Peyer's patch (tissue), 4 donors: ENCODE results near the gene SMS. TPM values are rescaled to one million over a fixed set of nuclear protein-coding genes. Genes with fewer than 3 reads are reported as not detected.

Source experiments
- DNase-seq, 3 donors: peaks; one replicate each; pipeline ENCODE4 v3.0.0-alpha.2; 2017 to 2019
- H3K27ac ChIP-seq, 4 donors: fragments of 200-600 bp; sonication (generic); one replicate each; pipeline ENCODE4 v1.5.1; 2016 to 2019
- H3K27me3 ChIP-seq, 2 donors: fragments of 200-600 bp; sonication (generic); one replicate each; pipeline ENCODE4 v1.5.1; 2019
- H3K36me3 ChIP-seq, 3 donors: fragments of 200-600 bp; sonication (generic); one replicate each; pipeline ENCODE4 v1.5.1; 2016 to 2019
- H3K4me1 ChIP-seq, 4 donors: fragments of 200-600 bp; sonication (generic); one replicate each; pipeline ENCODE4 v1.5.1; 2016 to 2019
- H3K4me3 ChIP-seq, 4 donors: fragments of 200-600 bp; sonication (generic); 1 replicate in 3 of 4; 2 replicates in 1 of 4; pipeline ENCODE4 v1.5.1; 2016 to 2019; ENCODE audit warnings: mild to moderate bottlenecking in 1 of 4
- H3K9me3 ChIP-seq, 4 donors: fragments of 200-600 bp; sonication (generic); one replicate each; pipeline ENCODE4 v1.5.1; 2016 to 2019; ENCODE audit warnings: mild to moderate bottlenecking in 1 of 4
- CTCF ChIP-seq, 6 experiments: fragments of 450-650 bp in 4 of 6; fragments of 200-600 bp in 2 of 6; sonication (generic) in 1 of 6; IDR thresholded peaks; one replicate each; pipeline ENCODE4 v1.5.1; 2017 to 2019; ENCODE audit warnings: antibody characterized with exemption in 6 of 6, mild to moderate bottlenecking in 3 of 6, moderate library complexity in 1 of 6
- POLR2A ChIP-seq, 2 donors: fragments of 450-650 bp; IDR thresholded peaks; one replicate each; pipeline ENCODE4 v1.5.1; 2017; ENCODE audit warnings: antibody characterized with exemption in 2 of 2, mild to moderate bottlenecking in 2 of 2, moderate library complexity in 2 of 2
- total RNA-seq, 4 donors: library from RNA; depleted of rRNA; stranded (reverse); fragments of >200 nt; gene quantifications; one replicate each; pipeline ENCODE4 v1.1.0, GENCODE V29; 2016

The SMS gene
- total RNA-seq, 4 donors from 2014 or later, result 28.2 to 38.0 (median 30.1) TPM

- H3K27me3 ChIP-seq, result no peaks in the 10 kb centered on the region
- H3K4me1 ChIP-seq, result no peaks in the 10 kb centered on the region
- no peak overlapping the region for H3K4me3 ChIP-seq
- H3K36me3 ChIP-seq, result no peaks in the 10 kb centered on the region
- TF ChIP-seq CTCF (IDR thresholded peaks at IDR 0.05) (no peak), POLR2A (IDR thresholded peaks at IDR 0.05) (no peak)
- H3K9me3 ChIP-seq, result no peaks in the 10 kb centered on the region
- H3K27ac ChIP-seq, result no peak overlapping the region
- DNase-seq, result no peak
These were observed 26.4 kb downstream of the SMS start for GRCh38 chrX:21966866-21967265.

GRCh38 chrX:21968333-21968732 is 27.8 kb downstream of the SMS start:
- TF ChIP-seq POLR2A (IDR thresholded peaks at IDR 0.05), result no peak
- TF ChIP-seq CTCF (IDR thresholded peaks at IDR 0.05), result no peak
- Histone ChIP-seq H3K27me3 (no peaks in the 10 kb centered on the region), H3K4me3 (no peak overlapping the region), H3K4me1 (no peaks in the 10 kb centered on the region), H3K27ac (no peak overlapping the region), H3K36me3 (no peaks in the 10 kb centered on the region), H3K9me3 (no peaks in the 10 kb centered on the region)
- DNase-seq, result no peak

GRCh38 chrX:21970326-21970725 is 29.8 kb downstream of the SMS start:
- Histone ChIP-seq H3K27me3 (no peaks in the 10 kb centered on the region), H3K4me3 (no peak overlapping the region), H3K27ac (no peak overlapping the region), H3K4me1 (peaks cover 0 to 4% (median 0%) of the 10 kb centered on the region in 4 donors), H3K9me3 (no peaks in the 10 kb centered on the region), H3K36me3 (no peaks in the 10 kb centered on the region)
- DNase-seq, result no peak
- TF ChIP-seq CTCF (IDR thresholded peaks at IDR 0.05), result no peak
- TF ChIP-seq POLR2A (IDR thresholded peaks at IDR 0.05), result no peak

GRCh38 chrX:21972046-21972445 is 31.5 kb downstream of the SMS start:
- no peaks in the 10 kb centered on the region for H3K36me3 ChIP-seq
- H3K4me1 ChIP-seq, result peaks cover 0 to 5% (median 0%) of the 10 kb centered on the region in 4 donors
- no peak overlapping the region for H3K4me3 ChIP-seq
- no peak for DNase-seq
- H3K27ac ChIP-seq, result no peak overlapping the region
- TF ChIP-seq CTCF (IDR thresholded peaks at IDR 0.05) (no peak), POLR2A (IDR thresholded peaks at IDR 0.05) (no peak)
- no peaks in the 10 kb centered on the region for H3K27me3 ChIP-seq
- H3K9me3 ChIP-seq, result no peaks in the 10 kb centered on the region

GRCh38 chrX:21972721-21973120 is 32.2 kb downstream of the SMS start:
- peak in 2 of 3 donors; percentile 28 to 51 for DNase-seq
- Histone ChIP-seq H3K36me3 (no peaks in the 10 kb centered on the region), H3K9me3 (no peaks in the 10 kb centered on the region), H3K4me1 (peaks cover 0 to 5% (median 0%) of the 10 kb centered on the region in 4 donors), H3K27ac (peak overlapping the region in 2 of 4 donors; percentile 6 to 71), H3K27me3 (no peaks in the 10 kb centered on the region), H3K4me3 (no peak overlapping the region)
- TF ChIP-seq POLR2A (IDR thresholded peaks at IDR 0.05) (no peak), CTCF (IDR thresholded peaks at IDR 0.05) (no peak)
